Measurements from ENCODE around the gene NAP1L4. TPM values are rescaled to one million over a fixed set of nuclear protein-coding genes. Genes with fewer than 3 reads are reported as not detected.

The NAP1L4 gene
- total and polyA plus RNA-seq, 2 experiments from 2014 or later: 68.8 to 121 TPM

DNA sequence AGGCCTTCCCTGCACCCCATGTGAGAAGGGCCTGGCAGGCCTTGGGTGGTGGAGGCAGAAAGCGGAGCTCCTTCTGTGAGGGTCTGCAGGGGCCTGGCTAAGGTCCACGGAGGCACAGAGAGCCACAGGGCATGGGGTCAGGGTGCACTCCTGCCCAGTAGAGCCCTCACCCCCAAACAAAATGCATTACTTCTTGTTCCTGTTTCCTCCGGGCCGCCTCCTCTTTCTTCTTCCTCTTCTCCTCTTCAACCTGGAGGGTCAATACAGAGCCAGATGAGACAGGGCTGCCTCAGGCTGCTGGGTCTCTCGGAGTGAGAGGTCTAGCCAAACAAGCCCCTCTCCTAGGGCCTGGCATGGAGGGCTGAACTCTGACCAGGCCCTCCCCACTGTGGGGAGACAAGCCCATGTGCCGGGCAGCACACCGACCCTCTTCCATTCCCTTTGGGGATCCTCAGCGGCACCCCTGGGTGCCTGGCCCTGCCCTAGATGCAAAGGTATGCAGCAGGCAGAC lies 10.3 kb upstream of the NAP1L4 start:
- in situ Hi-C loops (cut with MboI): no loop called here
- H3K9me2 ChIP-seq (ENCODE audit: insufficient read depth): no peaks in the 10 kb centered on the region

GRCh38 chr11:3001496-3001895 lies 9.4 kb upstream of the NAP1L4 start:
- Histone ChIP-seq H3K9me3 (ENCODE audit: low read depth) (no peaks in the 10 kb centered on the region), H2AFZ (no peak overlapping the region), H3K9me2 (ENCODE audit: insufficient read depth) (no peaks in the 10 kb centered on the region), H3K27ac (no peak overlapping the region), H3K4me1 (ENCODE audit: insufficient read depth) (no peaks in the 10 kb centered on the region), H3K79me2 (ENCODE audit: insufficient read depth) (no peaks in the 10 kb centered on the region), H3K36me3 (ENCODE audit: low read depth) (peaks cover 44% of the 10 kb centered on the region; the same call in 1 of the 2 replicates), H3K27me3 (replicated peaks; ENCODE audit: insufficient read depth) (no peaks in the 10 kb centered on the region), H3K4me3 (no peak overlapping the region), H3F3A (ENCODE audit: insufficient read depth) (peaks cover 8% of the 10 kb centered on the region), H3K9ac (no peak overlapping the region), H4K20me1 (ENCODE audit: insufficient read depth) (no peaks in the 10 kb centered on the region), H3K4me2 (ENCODE audit: unreplicated experiment) (no peak overlapping the region)
- WGBS, 2 experiments (ENCODE audit: low coverage in 1 of 2, low lambda C conversion rate in 2 of 2, missing lambda C conversion rate in 2 of 2): 82 to 88% methylated on average over 6 of the region's 6 CpGs
- in situ Hi-C loops (cut with MboI): no loop called here
- no peak for TF ChIP-seq EZH2phosphoT487 (IDR thresholded peaks at IDR 0.05; ENCODE audit: insufficient read depth, low read depth)
- no peak for TF ChIP-seq EZH2 (IDR thresholded peaks at IDR 0.05; ENCODE audit: insufficient read depth, poor library complexity, severe bottlenecking)
- no peak for DNase-seq

More for the DNA sequence above, 10.3 kb upstream of the NAP1L4 start:
- H4K20me1 ChIP-seq (ENCODE audit: insufficient read depth): no peaks in the 10 kb centered on the region
- no peak overlapping the region for H3K9ac ChIP-seq
- TF ChIP-seq EZH2phosphoT487 (IDR thresholded peaks at IDR 0.05; ENCODE audit: insufficient read depth, low read depth): no peak
- no peak for TF ChIP-seq EZH2 (IDR thresholded peaks at IDR 0.05; ENCODE audit: insufficient read depth, poor library complexity, severe bottlenecking)
- no peak for DNase-seq
- no peak overlapping the region for H3K4me2 ChIP-seq (ENCODE audit: unreplicated experiment)
- H3K27me3 ChIP-seq (replicated peaks; ENCODE audit: insufficient read depth): no peaks in the 10 kb centered on the region
- no peak overlapping the region for H2AFZ ChIP-seq
- H3K36me3 ChIP-seq (ENCODE audit: low read depth): peaks cover 44% of the 10 kb centered on the region; the same call in 1 of the 2 replicates
- H3K4me3 ChIP-seq: no peak overlapping the region
- peaks cover 8% of the 10 kb centered on the region for H3F3A ChIP-seq (ENCODE audit: insufficient read depth)
- no peaks in the 10 kb centered on the region for H3K9me3 ChIP-seq (ENCODE audit: low read depth)
- no peaks in the 10 kb centered on the region for H3K4me1 ChIP-seq (ENCODE audit: insufficient read depth)
- WGBS, 2 experiments (ENCODE audit: low coverage in 1 of 2, low lambda C conversion rate in 2 of 2, missing lambda C conversion rate in 2 of 2): 94 to 98% methylated on average over 8 of the region's 8 CpGs
- H3K79me2 ChIP-seq (ENCODE audit: insufficient read depth): no peaks in the 10 kb centered on the region
- H3K27ac ChIP-seq: no peak overlapping the region

GRCh38 chr11:3000032-3000961 lies 8.2 kb upstream of the NAP1L4 start:
- Histone ChIP-seq H3K9ac (0 out of 2 replicates have a peak overlapping the region, but pooled peaks have one; percentile 5), H3K27ac (no peak overlapping the region), H4K20me1 (ENCODE audit: insufficient read depth) (no peaks in the 10 kb centered on the region), H3K4me2 (ENCODE audit: unreplicated experiment) (no peak overlapping the region), H3K4me3 (no peak overlapping the region), H3K79me2 (ENCODE audit: insufficient read depth) (no peaks in the 10 kb centered on the region), H2AFZ (no peak overlapping the region), H3F3A (ENCODE audit: insufficient read depth) (peaks cover 8% of the 10 kb centered on the region), H3K27me3 (replicated peaks; ENCODE audit: insufficient read depth) (no peaks in the 10 kb centered on the region), H3K4me1 (ENCODE audit: insufficient read depth) (no peaks in the 10 kb centered on the region), H3K9me3 (ENCODE audit: low read depth) (no peaks in the 10 kb centered on the region), H3K9me2 (ENCODE audit: insufficient read depth) (no peaks in the 10 kb centered on the region), H3K36me3 (ENCODE audit: low read depth) (peaks cover 32% of the 10 kb centered on the region; the same call in 1 of the 2 replicates)
- no peak for TF ChIP-seq EZH2phosphoT487 (IDR thresholded peaks at IDR 0.05; ENCODE audit: insufficient read depth, low read depth)
- TF ChIP-seq EZH2 (IDR thresholded peaks at IDR 0.05; ENCODE audit: insufficient read depth, poor library complexity, severe bottlenecking): no peak
- in situ Hi-C loops (cut with MboI): no loop called here
- WGBS, 2 experiments (ENCODE audit: low coverage in 1 of 2, low lambda C conversion rate in 2 of 2, missing lambda C conversion rate in 2 of 2): 80 to 83% methylated on average over 17 of the region's 17 CpGs
- peak; percentile 47 for DNase-seq

DNA sequence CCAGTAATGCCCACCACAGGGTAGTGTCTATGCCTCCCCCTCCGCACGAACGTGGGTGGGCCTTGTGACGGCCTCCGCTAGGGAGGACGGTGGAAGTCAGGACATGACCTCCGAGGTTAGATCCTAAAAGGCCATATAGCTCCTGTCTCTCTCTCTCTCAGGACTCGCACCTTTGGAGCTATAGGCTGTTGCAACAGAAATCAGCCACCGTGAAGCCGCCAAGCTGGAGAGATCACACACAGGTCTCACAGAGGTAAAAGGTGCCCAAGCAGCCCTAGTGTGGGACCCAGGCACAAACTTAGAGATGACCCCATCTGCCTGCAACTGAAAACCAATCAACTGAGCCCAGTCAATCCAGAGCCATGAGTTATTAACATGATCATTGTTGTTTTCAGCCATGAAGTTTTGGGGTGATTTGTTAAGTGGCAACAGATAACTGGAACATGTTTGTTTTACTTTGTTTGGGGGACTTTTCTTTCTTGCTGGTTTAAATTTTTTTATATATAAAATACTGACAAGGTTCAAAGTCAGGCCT lies 7.4 kb upstream of the NAP1L4 start:
- H3K27me3 ChIP-seq (replicated peaks; ENCODE audit: insufficient read depth): no peaks in the 10 kb centered on the region
- H3K9me2 ChIP-seq (ENCODE audit: insufficient read depth): no peaks in the 10 kb centered on the region
- in situ Hi-C loops (cut with MboI): no loop called here
- H4K20me1 ChIP-seq (ENCODE audit: insufficient read depth): no peaks in the 10 kb centered on the region
- no peak overlapping the region for H3K4me2 ChIP-seq (ENCODE audit: unreplicated experiment)
- peaks cover 27% of the 10 kb centered on the region; the same call in 1 of the 2 replicates for H3K36me3 ChIP-seq (ENCODE audit: low read depth)
- TF ChIP-seq EZH2phosphoT487 (IDR thresholded peaks at IDR 0.05; ENCODE audit: insufficient read depth, low read depth) (no peak), EZH2 (IDR thresholded peaks at IDR 0.05; ENCODE audit: insufficient read depth, poor library complexity, severe bottlenecking) (no peak)
- WGBS, 2 experiments (ENCODE audit: low coverage in 1 of 2, low lambda C conversion rate in 2 of 2, missing lambda C conversion rate in 2 of 2): 97 to 99% methylated on average over 10 of the region's 10 CpGs
- no peaks in the 10 kb centered on the region for H3K79me2 ChIP-seq (ENCODE audit: insufficient read depth)
- no peaks in the 10 kb centered on the region for H3K4me1 ChIP-seq (ENCODE audit: insufficient read depth)
- no peak for DNase-seq
- no peaks in the 10 kb centered on the region for H3K9me3 ChIP-seq (ENCODE audit: low read depth)
- H3F3A ChIP-seq (ENCODE audit: insufficient read depth): peaks cover 8% of the 10 kb centered on the region
- H3K9ac ChIP-seq: no peak overlapping the region
- H3K4me3 ChIP-seq: no peak overlapping the region
- H2AFZ ChIP-seq: no peak overlapping the region
- no peak overlapping the region for H3K27ac ChIP-seq
